ENCODE data around the gene CHRNA3.

CHRNA3 gene

DNA sequence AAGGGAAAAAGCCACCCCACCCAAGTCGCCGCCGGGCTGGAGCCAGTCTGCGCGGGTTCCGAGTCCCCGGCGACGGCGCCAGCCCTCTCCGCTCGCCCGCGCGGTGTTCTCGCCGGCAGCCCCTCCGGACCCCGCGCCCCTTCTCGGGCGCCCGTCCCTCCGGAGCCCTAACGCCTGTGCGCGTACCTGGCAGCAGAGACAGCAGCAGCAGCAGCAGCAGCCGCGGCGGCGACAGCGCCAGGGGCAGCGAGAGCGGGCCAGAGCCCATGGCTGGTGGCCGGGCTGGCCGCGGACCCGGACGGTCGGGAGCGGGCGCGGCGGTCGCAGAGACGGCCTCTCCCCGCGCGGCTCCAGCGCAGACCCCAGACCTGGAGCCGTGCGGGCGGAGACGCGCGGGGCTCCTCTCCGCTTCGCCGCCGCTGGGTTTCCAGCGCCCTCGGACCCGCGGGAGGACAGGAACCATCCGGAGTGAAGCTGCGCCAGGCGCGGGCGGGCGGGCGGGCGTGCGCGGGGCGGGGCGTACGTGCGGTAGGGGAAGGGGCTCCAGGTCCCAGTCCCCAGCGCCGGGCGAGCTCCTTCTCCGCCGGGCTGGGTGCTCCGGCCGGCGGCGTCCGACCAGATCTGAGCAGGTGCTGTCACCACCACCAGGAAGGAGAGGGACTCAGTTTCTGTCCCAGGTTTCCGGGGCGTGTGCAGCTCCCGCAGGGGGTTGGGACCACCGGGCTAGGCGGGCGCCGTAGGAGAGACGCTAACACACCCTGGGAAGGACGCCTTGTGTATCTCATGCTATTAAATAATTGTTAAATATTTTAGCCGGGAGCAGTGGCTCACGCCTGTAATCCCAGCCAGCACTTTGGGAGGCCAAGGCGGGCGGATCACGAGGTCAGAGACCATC lies at the start of gene CHRNA3:
Gene CHRNA3, minus strand, starts transcription at position 470 of the 895 bp plus-strand sequence. Its CDS starts 202 bp downstream, at position 268.
- no peak for DNase-seq (ENCODE audit: low read depth in 2 of 2)

DNA sequence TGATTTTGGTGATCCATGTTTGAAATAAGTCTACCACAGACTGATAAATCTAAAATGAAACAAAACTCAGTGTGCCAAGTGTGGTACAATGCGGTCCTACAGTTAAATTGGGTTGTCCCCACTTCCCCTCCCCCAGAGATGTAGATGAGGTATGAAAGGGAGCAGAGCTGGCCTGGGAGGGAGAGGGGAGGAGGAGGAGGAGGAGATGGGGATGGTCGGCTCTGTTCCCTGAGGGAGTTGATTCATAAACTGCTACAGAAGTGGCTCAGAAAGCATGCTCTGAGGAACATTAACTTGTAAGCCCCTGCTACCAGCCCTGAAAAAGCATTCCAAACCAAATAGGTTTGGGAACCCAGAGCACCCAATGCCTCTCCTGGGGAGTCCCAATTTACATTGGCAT lies 48.2 kb upstream of the CHRNA3 start:
- DNase-seq (ENCODE audit: low read depth in 2 of 2): no peak

DNA sequence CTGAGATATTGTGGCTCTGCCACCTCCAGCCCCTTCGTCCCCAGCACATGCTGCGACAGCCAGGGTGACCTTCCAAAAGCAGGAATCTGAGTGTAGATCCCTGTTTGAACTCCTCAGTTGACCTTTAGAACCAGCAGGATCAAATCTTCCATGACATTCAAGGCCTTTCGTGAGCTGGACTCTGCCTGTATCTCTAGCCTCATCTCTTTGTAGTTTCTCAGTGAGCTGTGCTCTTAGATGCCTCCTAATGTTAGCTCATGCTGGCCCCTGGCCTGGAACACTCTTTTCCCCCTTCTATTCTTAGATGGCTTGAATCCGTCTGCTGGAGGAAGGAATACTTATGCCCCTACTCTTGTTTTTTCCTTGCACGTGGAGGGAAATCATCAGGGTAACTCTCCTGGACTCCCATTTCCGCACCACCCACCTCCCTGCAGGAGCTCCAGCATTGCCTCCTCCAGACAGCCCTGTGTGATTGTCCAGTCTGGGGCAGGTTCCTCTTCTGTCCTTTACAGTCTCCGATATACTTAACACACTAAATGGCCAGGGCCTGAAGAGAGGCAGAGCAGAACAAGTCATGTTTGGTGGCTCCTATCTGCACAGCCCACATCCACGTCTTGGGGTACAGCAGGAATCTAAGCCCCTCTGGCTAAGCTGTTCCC lies 46.9 kb upstream of the CHRNA3 start:
- no peak for DNase-seq (ENCODE audit: low read depth in 2 of 2)

DNA sequence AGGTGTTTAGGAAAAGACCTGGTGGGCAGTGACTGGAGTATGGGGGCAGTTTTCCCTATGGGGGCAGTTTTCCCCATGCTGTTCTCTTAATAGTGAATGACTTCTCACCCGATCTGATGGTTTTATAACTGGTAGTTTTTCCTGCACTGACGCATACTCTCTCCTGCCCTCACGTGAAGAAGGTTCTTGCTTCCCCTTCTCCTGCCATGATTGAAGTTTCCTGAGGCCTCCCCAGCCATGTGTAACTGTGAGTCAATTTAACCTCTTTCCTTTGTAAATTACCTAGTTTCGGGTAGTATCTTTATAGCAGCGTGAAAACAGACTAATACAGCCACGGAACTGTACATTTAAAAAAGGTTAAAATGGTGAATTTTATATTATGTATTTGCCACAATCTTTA lies 45.2 kb upstream of the CHRNA3 start:
- no peak for DNase-seq (ENCODE audit: low read depth in 2 of 2)

DNA sequence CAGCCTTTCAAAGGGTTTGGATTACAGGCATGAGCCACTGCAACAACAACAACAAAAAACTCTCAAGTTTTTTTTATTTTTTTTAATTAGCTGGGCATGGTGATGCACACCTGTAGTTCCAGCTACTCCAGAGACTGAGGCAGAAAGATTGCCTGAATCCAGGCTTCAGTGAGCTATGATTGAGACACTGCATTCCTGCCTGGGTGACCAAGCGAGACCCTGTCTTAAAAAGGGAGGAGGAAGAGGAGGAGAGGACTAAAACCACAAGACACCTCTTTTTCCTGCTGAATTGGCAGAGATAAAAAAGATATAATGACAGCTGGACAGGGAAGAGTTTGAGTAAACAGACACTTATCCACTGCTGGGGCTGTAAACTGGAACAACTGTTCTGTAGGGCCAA lies 42.9 kb upstream of the CHRNA3 start:
- no peak for DNase-seq (ENCODE audit: low read depth in 2 of 2)

DNA sequence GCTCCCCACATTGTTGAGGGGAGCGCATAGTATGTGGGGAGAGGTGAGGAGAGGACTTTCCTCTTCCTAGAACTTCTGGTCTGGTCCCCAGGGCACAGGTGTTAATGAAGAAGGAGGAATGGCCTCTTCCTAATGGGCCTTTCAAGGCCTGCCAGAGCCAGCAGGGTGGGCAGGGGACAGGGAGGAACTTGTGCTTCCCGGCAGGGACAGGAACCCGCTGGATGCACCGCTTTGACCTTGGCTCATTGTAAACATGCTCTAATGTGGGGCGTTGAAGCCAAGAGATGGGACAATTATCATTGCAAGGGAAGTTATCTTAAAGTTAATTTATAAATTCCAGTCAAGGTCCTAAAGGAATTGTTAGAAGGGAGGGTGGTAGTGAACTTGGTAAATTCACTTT lies 41.2 kb upstream of the CHRNA3 start:
- no peak for DNase-seq (ENCODE audit: low read depth in 2 of 2)

DNA sequence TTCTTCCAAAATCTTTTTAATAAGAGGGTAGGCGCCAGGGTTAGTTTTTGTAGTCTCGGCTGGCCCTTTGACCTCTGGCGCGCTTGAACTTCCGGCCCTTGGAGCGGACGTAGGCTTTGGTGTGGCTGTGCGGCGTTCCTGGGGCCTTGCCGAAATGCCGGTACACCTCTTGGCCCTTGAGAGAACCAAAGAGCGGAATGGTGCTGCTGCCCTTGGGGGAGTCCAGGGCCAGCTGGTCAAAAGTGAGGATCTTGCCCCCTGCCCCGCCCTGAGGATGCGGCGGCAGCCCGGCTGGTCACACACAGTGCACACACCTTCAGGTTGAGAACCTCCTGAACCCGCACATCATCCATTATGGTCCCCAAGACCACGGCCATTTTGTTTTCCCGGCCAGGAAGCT lies 40.2 kb upstream of the CHRNA3 start:
- no peak for DNase-seq (ENCODE audit: low read depth in 2 of 2)

DNA sequence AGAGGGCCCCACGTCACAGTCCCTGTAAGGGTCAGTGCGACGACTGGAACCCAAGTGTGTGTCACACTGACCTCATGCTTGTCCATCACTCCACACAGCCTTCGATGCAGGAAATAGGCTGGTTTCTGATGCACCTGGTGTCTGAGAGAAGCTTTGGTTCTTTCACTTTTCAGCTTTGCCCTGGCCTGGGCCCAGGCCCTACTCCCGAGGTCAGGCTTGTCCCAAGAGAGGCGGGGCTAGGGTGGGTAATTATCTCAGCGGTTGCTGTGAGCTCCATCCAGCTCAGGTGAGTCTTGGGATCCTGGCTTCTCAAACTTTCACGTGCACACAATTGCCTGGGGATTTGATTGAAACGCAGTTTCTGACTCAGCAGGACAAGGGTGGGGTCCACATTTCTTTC lies 39.8 kb upstream of the CHRNA3 start:
- no peak for DNase-seq (ENCODE audit: low read depth in 2 of 2)

DNA sequence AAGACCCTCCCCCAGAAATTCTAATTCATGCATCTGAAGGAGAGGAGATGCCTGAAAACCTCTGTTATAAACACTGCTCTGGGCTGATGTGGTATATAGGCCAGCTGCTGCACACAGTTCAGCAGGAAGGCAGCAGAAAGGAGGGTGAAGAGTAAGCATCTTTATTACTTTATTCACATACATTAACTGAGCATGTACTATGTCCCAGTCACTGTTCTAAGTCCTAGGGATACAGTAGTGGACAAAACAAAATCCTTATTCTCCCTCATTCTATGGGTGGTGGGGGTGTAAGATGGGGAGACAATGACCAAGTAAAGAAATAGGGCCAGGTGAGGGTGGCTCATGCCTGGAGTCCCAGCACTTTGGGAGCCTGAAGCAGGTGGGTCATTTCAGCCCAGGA lies 38.0 kb upstream of the CHRNA3 start:
- DNase-seq (ENCODE audit: low read depth in 2 of 2): no peak

DNA sequence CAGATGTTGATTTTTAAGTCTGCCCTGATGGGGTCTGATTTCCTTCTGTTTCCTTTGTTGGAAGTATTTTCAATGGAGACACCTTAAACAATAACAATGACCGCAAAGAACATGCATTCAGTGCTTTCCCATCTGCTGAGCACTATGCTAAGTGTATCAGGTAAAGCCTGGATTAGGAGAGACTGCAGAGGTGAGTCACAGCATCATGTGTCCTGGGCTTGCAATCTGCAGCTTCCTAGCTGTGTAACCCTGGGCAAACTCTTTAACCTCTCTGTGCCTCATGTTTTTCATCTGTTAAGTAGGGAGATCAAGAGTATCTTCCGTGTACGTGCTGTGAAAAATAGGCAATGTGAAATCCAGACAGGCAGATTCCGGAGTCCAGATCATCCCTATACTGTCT lies 33.5 kb upstream of the CHRNA3 start:
- no peak for DNase-seq (ENCODE audit: low read depth in 2 of 2)

DNA sequence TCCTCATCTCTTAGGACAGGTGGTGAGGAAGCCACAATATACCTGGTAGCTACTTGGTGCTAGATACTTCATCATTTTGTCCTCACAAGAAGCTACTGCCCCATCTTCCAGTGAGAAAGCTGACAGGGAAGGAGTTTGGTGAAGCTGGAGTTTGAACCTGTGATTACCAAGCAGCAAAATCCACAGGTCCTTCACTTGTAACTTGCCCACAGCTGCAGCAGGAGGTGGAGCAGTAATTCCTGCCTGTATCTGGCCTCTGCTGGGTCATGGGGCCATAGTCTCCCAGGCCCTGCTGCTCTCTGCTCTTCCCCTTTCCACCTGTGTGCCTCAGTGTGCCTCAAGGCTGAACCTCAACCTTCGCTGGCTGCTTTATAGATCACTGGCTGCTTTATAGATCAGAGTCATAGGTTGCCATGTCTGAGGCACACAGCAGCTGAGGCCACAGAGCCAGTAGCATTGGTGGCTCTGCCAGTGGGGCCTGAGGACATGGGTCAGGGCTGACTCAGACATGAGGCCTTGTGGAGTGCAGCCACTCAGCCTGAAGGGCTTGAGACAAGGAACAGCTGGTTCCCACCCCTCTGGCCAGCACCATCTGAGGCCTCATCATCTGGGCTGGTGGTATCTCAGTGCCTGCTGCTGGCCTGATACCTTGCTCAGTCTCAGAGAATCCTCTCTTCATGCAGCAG lies 31.3 kb upstream of the CHRNA3 start:
- DNase-seq (ENCODE audit: low read depth in 2 of 2): no peak

DNA sequence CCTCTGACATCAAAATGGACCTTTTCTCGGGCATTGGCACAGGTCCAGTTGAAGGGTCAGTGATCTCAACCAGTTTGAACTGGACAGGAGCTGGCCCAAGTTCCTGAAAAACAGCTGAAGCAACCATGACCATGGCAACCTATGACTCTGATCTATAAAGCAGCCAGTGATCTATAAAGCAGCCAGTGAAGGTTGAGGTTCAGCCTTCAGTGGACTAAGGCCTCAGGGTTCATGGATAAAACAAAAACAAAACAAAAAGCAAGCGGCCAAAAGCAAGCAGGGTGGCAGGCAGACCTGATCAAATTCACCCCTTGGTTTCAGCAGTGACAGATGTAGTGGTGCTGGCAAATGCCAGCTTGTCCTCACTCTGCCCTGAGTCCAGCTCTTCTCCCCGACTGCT lies 30.2 kb upstream of the CHRNA3 start:
- no peak for DNase-seq (ENCODE audit: low read depth in 2 of 2)

DNA sequence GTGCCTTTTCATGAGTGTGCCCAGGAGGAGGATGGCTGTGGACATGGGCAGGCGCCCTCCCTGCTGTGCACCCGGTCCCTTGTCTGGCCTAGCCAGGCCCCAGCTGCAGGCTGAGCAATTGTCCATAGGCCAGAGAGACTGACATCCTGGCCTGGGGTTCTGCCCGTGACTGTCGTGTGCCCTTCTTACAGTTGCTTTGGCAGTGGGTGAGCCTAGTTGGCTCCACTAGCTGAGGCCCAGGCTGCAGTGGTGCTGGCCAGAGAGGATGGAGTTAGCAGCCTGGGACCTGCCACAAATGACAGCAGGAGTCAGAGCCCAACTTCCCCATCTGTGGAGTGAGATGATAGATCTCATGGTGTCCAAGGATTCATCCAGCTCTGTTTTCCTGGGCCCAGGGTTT lies 29.2 kb upstream of the CHRNA3 start:
- DNase-seq (ENCODE audit: low read depth in 2 of 2): no peak

DNA sequence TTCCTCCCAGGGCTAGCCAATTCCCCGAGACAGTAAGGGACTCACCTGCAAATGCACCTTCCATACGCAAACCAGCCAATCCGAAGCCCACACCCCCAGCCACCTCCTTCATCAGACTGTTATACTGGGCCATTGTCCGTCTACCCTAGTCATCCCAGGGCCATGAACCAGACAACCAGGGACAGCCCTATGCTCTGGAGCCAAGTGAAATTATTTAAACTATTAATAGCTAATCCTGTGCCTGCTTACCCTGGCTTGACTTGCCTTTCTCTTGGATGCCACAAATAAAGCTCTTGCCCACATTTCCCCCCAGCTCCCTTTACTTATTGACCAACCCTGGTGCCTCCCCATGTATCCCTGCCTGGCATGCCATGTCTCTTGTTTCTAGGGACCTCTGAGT lies 24.2 kb upstream of the CHRNA3 start:
- DNase-seq (ENCODE audit: low read depth in 2 of 2): no peak

DNA sequence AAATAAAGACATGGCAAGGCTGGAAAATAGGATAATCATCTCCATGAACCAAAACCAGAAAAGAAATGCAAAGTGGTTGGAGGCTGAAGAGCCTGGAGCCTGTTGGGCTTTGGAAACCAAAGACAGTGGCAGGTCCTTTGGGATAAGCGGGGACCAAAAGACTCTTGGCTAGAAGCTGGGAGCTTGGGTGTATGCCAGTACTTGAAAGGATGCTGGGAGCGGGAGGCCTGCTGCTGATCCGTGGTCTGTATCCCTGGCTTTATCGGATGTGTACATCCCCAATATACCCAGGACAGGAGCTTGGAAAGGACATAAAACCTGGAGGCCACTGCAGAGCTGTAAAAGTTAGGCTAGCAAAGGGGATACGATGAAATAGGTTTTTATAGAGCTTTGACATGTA lies 21.5 kb upstream of the CHRNA3 start:
- DNase-seq (ENCODE audit: low read depth in 2 of 2): no peak

DNA sequence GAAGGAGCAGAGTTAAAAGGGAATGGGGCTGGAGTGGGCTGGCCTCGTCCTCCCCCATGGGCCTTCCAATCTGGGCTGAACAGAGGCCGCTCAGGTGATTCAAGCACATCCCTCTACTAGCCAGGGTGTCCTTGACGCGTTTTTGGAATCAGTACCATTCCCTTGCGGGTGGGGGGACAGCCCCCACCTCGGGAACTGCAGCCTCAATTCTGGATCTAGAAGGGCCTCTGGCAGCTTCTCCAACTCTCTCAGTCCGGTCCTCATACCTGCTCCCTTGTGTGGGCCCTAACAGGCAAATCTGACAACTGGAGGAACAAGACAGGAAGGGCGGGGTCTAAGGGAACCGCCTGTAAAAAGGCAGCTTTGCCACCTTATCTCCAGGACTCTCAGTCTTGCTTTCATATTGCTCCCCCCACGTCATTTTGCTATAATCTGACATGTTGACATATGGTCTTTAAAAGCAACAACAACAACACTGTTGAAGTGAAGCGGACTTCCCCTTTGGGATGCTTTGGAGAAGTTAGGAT lies 21.0 kb upstream of the CHRNA3 start:
- DNase-seq (ENCODE audit: low read depth in 2 of 2): no peak

DNA sequence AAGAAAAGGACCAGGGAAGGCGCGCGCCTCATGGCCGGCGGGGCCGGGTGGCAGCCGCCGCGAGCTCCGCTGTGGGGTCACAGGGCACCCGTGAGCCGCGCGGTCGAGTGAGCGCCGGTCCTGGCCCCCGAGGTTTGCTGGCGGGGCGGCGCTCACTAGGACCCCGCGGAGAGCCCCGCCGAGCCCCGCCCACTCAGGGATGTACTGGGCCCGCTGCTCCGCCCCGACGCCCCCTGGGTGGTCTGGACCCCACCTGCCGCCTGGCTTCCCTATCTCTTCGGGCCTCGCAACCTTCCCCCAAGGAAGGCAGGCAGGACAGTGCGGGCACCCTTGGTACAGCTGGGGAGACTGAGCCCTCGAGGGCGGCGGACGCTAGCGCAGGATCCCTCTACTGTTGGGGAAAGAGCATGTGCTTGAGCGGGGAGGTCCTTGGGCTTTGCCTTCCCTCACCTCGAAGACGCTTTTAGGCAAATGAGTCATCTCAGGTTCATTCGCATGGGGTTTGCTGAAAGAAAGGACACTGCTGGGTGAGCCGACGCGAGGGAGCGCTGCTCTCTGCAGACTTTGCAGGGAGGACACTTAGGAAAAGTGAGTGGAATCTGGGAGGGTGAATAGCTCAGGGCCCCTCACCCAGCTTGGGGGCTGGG lies 20.4 kb upstream of the CHRNA3 start, which contains the start of gene CHRNB4:
Gene CHRNB4, minus strand, starts transcription at position 109 of the 647 bp plus-strand sequence. Its CDS starts 77 bp downstream, at position 32.
- no peak for DNase-seq (ENCODE audit: low read depth in 2 of 2)

DNA sequence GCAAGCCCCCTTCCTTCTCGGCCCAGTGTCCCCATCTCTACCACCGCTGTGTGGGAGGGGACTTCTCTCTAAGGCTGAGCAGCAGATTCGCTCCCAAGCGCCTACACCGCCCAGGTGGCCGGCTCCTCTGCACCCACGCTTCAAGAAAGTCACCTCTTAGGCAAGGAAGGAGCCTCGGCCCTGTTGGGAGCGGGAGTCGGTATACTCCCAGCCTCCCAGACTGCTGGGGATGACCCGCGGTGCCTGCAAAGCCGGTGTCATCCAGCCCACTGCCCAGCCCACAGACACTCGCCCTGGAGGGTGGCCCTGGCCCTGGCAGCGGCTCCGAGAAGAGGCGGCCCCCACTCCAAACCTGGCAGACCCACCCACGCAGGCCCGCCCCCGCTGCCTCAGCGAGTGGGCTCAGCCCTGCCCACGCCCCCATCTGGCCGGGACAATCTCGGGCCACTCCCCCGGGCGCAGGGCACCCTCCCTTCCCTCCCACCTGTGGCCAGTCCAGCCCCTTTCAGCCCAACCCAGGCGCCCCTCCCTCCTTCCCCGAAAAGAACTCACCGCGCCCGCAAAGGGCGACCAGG lies 19.8 kb upstream of the CHRNA3 start:
- no peak for DNase-seq (ENCODE audit: low read depth in 2 of 2)

DNA sequence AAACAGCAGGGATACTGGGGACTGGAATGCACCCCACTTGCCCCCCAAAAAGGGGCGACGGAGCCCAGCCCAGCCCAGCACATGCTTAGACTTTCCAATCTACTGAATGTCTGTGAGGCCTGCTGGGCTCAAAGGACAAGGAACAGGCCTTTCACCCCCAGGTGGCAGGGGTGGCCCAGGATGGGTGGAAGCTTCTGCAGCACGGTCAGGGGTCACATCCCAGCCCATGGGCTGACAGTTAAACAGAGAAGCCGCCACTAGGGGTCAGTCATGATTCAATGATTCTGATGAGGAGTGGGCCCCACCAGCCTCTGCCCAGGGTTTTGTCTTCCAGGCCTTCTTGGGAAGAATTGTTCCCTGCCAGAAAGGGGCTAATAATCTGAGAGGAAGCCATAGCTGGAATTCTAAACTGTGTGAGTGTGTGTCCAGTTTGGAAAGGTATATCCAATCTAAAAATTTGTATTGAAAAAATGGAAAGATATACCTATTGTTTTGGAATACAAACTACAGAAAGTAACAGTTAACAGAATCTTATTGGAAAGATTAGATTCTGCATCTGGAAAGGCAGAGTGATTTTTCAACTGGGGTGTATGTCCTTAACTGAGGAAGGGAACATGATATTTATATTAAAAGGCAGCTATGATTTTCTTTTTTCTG lies 18.0 kb upstream of the CHRNA3 start:
- DNase-seq (ENCODE audit: low read depth in 2 of 2): peak; percentile 40 to 43

DNA sequence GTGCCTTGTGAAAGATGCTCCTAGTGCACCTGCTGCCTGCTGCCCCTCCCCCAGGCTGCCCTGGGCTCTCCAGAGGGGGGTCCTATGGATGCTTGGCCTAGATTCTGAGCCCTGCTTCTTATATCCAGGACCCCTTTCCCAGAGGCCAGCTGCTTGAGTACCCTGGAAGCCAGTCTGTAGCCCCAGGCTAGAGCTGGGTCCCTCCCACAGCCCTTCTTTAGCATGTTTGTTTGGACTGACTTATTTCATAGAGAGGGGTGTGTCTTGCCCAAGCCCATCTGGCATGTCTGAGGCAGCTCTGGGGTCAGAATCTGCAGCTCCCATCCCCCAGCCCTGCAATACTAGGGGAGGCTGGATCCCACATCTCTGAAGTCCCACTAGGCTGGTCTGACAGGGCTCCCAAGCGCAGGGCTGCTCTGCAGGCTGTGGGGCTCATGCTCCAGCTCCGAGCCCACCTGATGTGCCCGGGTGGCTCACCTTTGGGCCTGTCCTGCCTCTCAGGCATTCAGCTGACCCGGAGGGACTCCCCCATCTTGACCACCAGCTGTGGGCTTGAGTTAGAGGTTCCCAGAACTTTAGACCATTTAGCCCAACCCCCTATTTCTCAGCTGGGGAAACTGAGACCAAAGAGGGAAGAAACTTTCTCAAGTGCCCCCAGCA lies 17.1 kb upstream of the CHRNA3 start:
- DNase-seq (ENCODE audit: low read depth in 2 of 2): no peak
